H1 (cell line): Measurements from ENCODE around the gene RASD1. TPM values are rescaled to one million over a fixed set of nuclear protein-coding genes. Genes with fewer than 3 reads are reported as not detected.

Experiments used
- CTCF ChIA-PET: fragments of 300-600 bp; sonication (Branson Sonifier 250); formaldehyde crosslinking; loops from one replicate; lab custom pipeline; 2021; ENCODE audit not compliant: partially characterized antibody; lab: Charles Lee
- POLR2A ChIA-PET: fragments of 300-600 bp; sonication (Branson Sonifier 250); formaldehyde crosslinking; loops from one replicate; lab custom pipeline; 2021; ENCODE audit warnings: inconsistent platforms; ENCODE audit not compliant: partially characterized antibody; lab: Charles Lee
- DNase-seq, 2 experiments: peaks; one replicate each; pipeline versions ENCODE4 v3.0.0 to v3.0.0-alpha.2; 2010 to 2022; ENCODE audit warnings: low spot score in 2 of 2, low read depth in 1 of 2, mixed read lengths in 1 of 2
- FAIRE-seq: peaks from 2 replicates; lab custom pipeline; 2011; peaks lifted over from hg19 to GRCh38; lab: Jason Lieb, UNC
- H2AFZ ChIP-seq: 2 replicates; pipeline ENCODE4 v1.8.1; 2012; ENCODE audit warnings: low read length, inconsistent platforms
- H2AK5ac ChIP-seq: 2 replicates; pipeline ENCODE4 v1.6.1; 2013; ENCODE audit warnings: low read depth, low read length
- H2BK120ac ChIP-seq: replicated peaks from 2 replicates; pipeline ENCODE3; 2013; ENCODE audit warnings: low read depth, low read length, inconsistent platforms
- H2BK12ac ChIP-seq: 2 replicates; pipeline ENCODE4 v1.6.1; 2013; ENCODE audit warnings: low read depth, low read length
- H2BK15ac ChIP-seq: 2 replicates; pipeline ENCODE4 v1.6.1; 2013; ENCODE audit warnings: low read length
- H2BK20ac ChIP-seq: 2 replicates; pipeline ENCODE4 v1.6.1; 2013; ENCODE audit warnings: low read length
- H2BK5ac ChIP-seq: 2 replicates; pipeline ENCODE4 v1.6.1; 2013; ENCODE audit warnings: low read depth, low read length
- H3K14ac ChIP-seq: 2 replicates; pipeline ENCODE4 v1.6.1; 2013; ENCODE audit warnings: inconsistent platforms; ENCODE audit not compliant: insufficient read length
- H3K18ac ChIP-seq: 2 replicates; pipeline ENCODE4 v1.6.1; 2013; ENCODE audit warnings: low read length; ENCODE audit errors: extremely low read depth
- H3K23ac ChIP-seq: 2 replicates; pipeline ENCODE4 v1.6.1; 2013; ENCODE audit warnings: inconsistent platforms; ENCODE audit not compliant: insufficient read length
- H3K23me2 ChIP-seq: 2 replicates; pipeline ENCODE4 v1.6.1; 2013; ENCODE audit warnings: low read depth, low read length
- H3K27ac ChIP-seq: 2 replicates; pipeline ENCODE4 v1.6.1; 2011; ENCODE audit warnings: low read depth, low read length, inconsistent platforms
- H3K27me3 ChIP-seq, 4 experiments: replicated peaks in 1 of 4; 1 replicate in 1 of 4; 2 replicates in 3 of 4; pipeline versions ENCODE4 v1.6.1 to v1.8.1; 2011 to 2013; ENCODE audit warnings: low read length in 3 of 4, mild to moderate bottlenecking in 3 of 4, inconsistent platforms in 2 of 4, mixed read lengths in 2 of 4, moderate library complexity in 1 of 4; ENCODE audit not compliant: control insufficient read depth in 3 of 4, insufficient read depth in 3 of 4; ENCODE audit errors: extremely low read depth in 1 of 4
- H3K36me3 ChIP-seq, 4 experiments: 2 replicates each; pipeline versions ENCODE4 v1.6.1 to v1.8.1; 2011 to 2013; ENCODE audit warnings: mild to moderate bottlenecking in 4 of 4, low read length in 3 of 4, moderate library complexity in 2 of 4, control low read depth in 1 of 4, inconsistent platforms in 1 of 4; ENCODE audit not compliant: insufficient read depth in 4 of 4, control insufficient read depth in 2 of 4
- H3K4ac ChIP-seq: replicated peaks from 2 replicates; pipeline ENCODE3; 2013; ENCODE audit warnings: low read length, low read depth, mixed read lengths, inconsistent platforms; ENCODE audit not compliant: insufficient read length
- H3K4me1 ChIP-seq, 4 experiments: replicated peaks in 1 of 4; 1 replicate in 1 of 4; 2 replicates in 3 of 4; pipeline versions ENCODE4 v1.6.1 to v1.8.1; 2011 to 2013; ENCODE audit warnings: low read length in 3 of 4, inconsistent platforms in 2 of 4, mixed read lengths in 1 of 4; ENCODE audit not compliant: insufficient read depth in 4 of 4, control insufficient read depth in 3 of 4
- H3K4me2 ChIP-seq, 2 experiments: 2 replicates each; pipeline versions ENCODE4 v1.6.1 to v1.8.1; 2011 to 2013; ENCODE audit warnings: low read depth in 2 of 2, low read length in 2 of 2, control low read depth in 1 of 2, inconsistent platforms in 1 of 2, mild to moderate bottlenecking in 1 of 2; ENCODE audit not compliant: insufficient read depth in 1 of 2
- H3K4me3 ChIP-seq, 4 experiments: fragments of 200-600, 300-600 bp in 1 of 4; sonication (generic), shearing (Covaris generic), sonication (Bioruptor Twin) in 1 of 4; 2 replicates each; pipeline versions ENCODE4 v1.5.1 to v1.8.1; 2011 to 2016; ENCODE audit warnings: low read length in 4 of 4, low read depth in 3 of 4, control low read depth in 2 of 4, inconsistent platforms in 2 of 4, mild to moderate bottlenecking in 2 of 4, mixed read lengths in 1 of 4, moderate library complexity in 1 of 4; ENCODE audit not compliant: insufficient read depth in 2 of 4; ENCODE audit errors: extremely low read depth in 1 of 4
- H3K56ac ChIP-seq: replicated peaks from 2 replicates; pipeline ENCODE3; 2013; ENCODE audit warnings: low read depth, mild to moderate bottlenecking, mixed read lengths, low read length, inconsistent platforms; ENCODE audit not compliant: insufficient read length
- H3K79me1 ChIP-seq: 2 replicates; pipeline ENCODE4 v1.6.1; 2013; ENCODE audit warnings: low read depth, low read length, control low read depth
- H3K79me2 ChIP-seq, 2 experiments: 2 replicates each; pipeline versions ENCODE4 v1.6.1 to v1.8.1; 2012 to 2013; ENCODE audit warnings: low read length in 2 of 2, mild to moderate bottlenecking in 2 of 2, inconsistent platforms in 1 of 2; ENCODE audit not compliant: insufficient read depth in 2 of 2, control insufficient read depth in 1 of 2
- H3K9ac ChIP-seq, 4 experiments: replicated peaks in 1 of 4; 1 replicate in 1 of 4; 2 replicates in 3 of 4; pipeline versions ENCODE4 v1.6.1 to v1.8.1; 2011 to 2013; ENCODE audit warnings: low read depth in 3 of 4, low read length in 3 of 4, control low read depth in 2 of 4, mild to moderate bottlenecking in 2 of 4, moderate library complexity in 2 of 4, inconsistent platforms in 1 of 4; ENCODE audit errors: extremely low read depth in 1 of 4
- H3K9me3 ChIP-seq, 2 experiments: 2 replicates each; pipeline versions ENCODE4 v1.6.1 to v1.8.1; 2012 to 2013; ENCODE audit warnings: mild to moderate bottlenecking in 2 of 2, moderate library complexity in 2 of 2, control low read depth in 1 of 2, inconsistent platforms in 1 of 2, low read depth in 1 of 2, low read length in 1 of 2, mixed read lengths in 1 of 2; ENCODE audit not compliant: insufficient read depth in 2 of 2
- H4K20me1 ChIP-seq, 2 experiments: replicated peaks in 1 of 2; 2 replicates each; pipeline versions ENCODE3 to v1.8.1; 2011 to 2013; ENCODE audit warnings: inconsistent platforms in 2 of 2, low read length in 2 of 2, mild to moderate bottlenecking in 1 of 2; ENCODE audit not compliant: insufficient read depth in 2 of 2, control insufficient read depth in 1 of 2
- H4K5ac ChIP-seq: 2 replicates; pipeline ENCODE4 v1.6.1; 2013; ENCODE audit warnings: low read length, low read depth, mixed read lengths, inconsistent platforms; ENCODE audit not compliant: insufficient read length
- H4K8ac ChIP-seq: 2 replicates; pipeline ENCODE4 v1.8.0; 2013; ENCODE audit warnings: mild to moderate bottlenecking, moderate library complexity, low read length, inconsistent platforms; ENCODE audit not compliant: insufficient read depth; ENCODE audit errors: extremely low read depth
- H4K91ac ChIP-seq: replicated peaks from 2 replicates; pipeline ENCODE3; 2013; ENCODE audit warnings: low read length, mixed read lengths, inconsistent platforms; ENCODE audit not compliant: insufficient read length
- CEBPB ChIP-seq: IDR thresholded peaks from 2 replicates; pipeline ENCODE4 v1.6.1; 2012; ENCODE audit warnings: low read depth, low read length
- JUND ChIP-seq: IDR thresholded peaks from 2 replicates; pipeline ENCODE4 v1.6.1; 2011; ENCODE audit warnings: mild to moderate bottlenecking, improper control_type of control experiment, low read length
- SIRT6 ChIP-seq: IDR thresholded peaks from one replicate; pipeline ENCODE4 v1.7.1; 2012; ENCODE audit warnings: low read length, inconsistent platforms
- SP1 ChIP-seq: IDR thresholded peaks from 2 replicates; pipeline ENCODE4 v1.6.1; 2011; ENCODE audit warnings: low read depth, low read length
- SP4 ChIP-seq: IDR thresholded peaks from 2 replicates; pipeline ENCODE4 v1.6.1; 2012; ENCODE audit warnings: low read length, inconsistent platforms
- TBP ChIP-seq: IDR thresholded peaks from 2 replicates; pipeline ENCODE4 v1.6.1; 2011; ENCODE audit warnings: low read depth, low read length, improper control_type of control experiment
- WGBS, 2 experiments: shearing (Covaris generic) in 1 of 2; methylation state at CpG; one replicate each; pipeline versions ENCODE4 v1.1.6 to v1.1.7; 2013 to 2015; ENCODE audit warnings: low lambda C conversion rate in 2 of 2, mixed read lengths in 2 of 2, inconsistent platforms in 1 of 2, low coverage in 1 of 2, missing lambda C conversion rate in 1 of 2; ENCODE audit not compliant: insufficient replicate concordance in 2 of 2, insufficient coverage in 1 of 2, insufficient read length in 1 of 2; ENCODE audit errors: extremely low coverage in 1 of 2, missing lambda C conversion rate in 1 of 2; 5-methylcytosine and 5-hydroxymethylcytosine counted together
- polyA plus RNA-seq, 7 experiments: library from polyadenylated mRNA; depleted of rRNA in 3 of 7; stranded (reverse) in 5 of 7; unstranded in 2 of 7; fragments of >200 nt in 5 of 7; fragments of 200-250 nt in 2 of 7; gene quantifications; 1 replicate in 5 of 7; 2 replicates in 1 of 7; 4 replicates in 1 of 7; pipeline versions ENCODE4 v1.2.1 to v1.2.3, GENCODE V29; 2011 to 2013; ENCODE audit warnings: missing spikeins in 2 of 7, mixed read lengths in 2 of 7
- total RNA-seq: library from RNA; stranded (reverse); fragmentation: NEBNext Ultra II Directional; extraction: Animal tissue kit (Norgen Biotek cat#: 25700); gene quantifications from 2 replicates; pipeline ENCODE4 v1.2.1, GENCODE V29; 2021

RASD1 gene
- total and polyA plus RNA-seq, 2 of the 8 experiments (the other 6 are each of a cell fraction or from before 2014, with no cell fraction given) = 2.3 to 2.6 TPM

- CTCF ChIA-PET = interaction anchor here (0.7 to 5.1 kb wide), 9 partner anchors 8 to 150 kb away, joined by 3 to 40 read pairs (median 10); partner anchors contain the start of gene RASD1
- TF ChIP-seq TBP (no peak), CEBPB (no peak), SP4 (no peak), SP1 (no peak), SIRT6 (no peak), JUND (no peak)
- TF ChIP-seq, all 59 proteins: peak for 0
- Histone ChIP-seq H3K4me3 (no peak overlapping the region), H3K23ac (no peak overlapping the region), H4K5ac (no peak overlapping the region), H3K4me2 (no peak overlapping the region), H2AK5ac (no peak overlapping the region), H3K79me2 (no peaks in the 10 kb centered on the region), H2BK120ac (no peak overlapping the region), H3K9me3 (no peaks in the 10 kb centered on the region), H3K9ac (no peak overlapping the region), H3K79me1 (no peaks in the 10 kb centered on the region), H4K8ac (no peak overlapping the region), H3K27ac (no peak overlapping the region), H3K36me3 (no peaks in the 10 kb centered on the region), H3K14ac (no peak overlapping the region), H3K23me2 (no peaks in the 10 kb centered on the region), H4K20me1 (peaks cover 0 to 2% of the 10 kb centered on the region in 2 experiments), H2BK5ac (no peak overlapping the region), H2BK20ac (no peak overlapping the region), H3K18ac (no peak overlapping the region; the same call in 1 of the 2 replicates), H3K27me3 (no peaks in the 10 kb centered on the region; a peak in 1 of 7 replicates), H3K4me1 (peaks cover 0 to 2% (median 0%) of the 10 kb centered on the region in 4 experiments; a peak in 1 of 7 replicates), H4K91ac (no peak overlapping the region), H2BK12ac (0 out of 2 replicates have a peak overlapping the region, but pooled peaks have one; percentile 14), H3K56ac (no peak overlapping the region), H2BK15ac (no peak overlapping the region), H2AFZ (no peak overlapping the region), H3K4ac (no peak overlapping the region)
- POLR2A ChIA-PET = interaction anchor here (1.4 to 2.2 kb wide), 2 partner anchors 9 to 67 kb away, joined by 4 to 6 read pairs; partner anchors contain the start of gene RASD1
- 78% methylated on average over 5 of the region's 5 CpGs; no CpG with 5 or more reads in 1 of the 2 experiments for WGBS, 2 experiments
- DNase-seq (no peak), FAIRE-seq (no peak)
Observed at GRCh38 chr17:17505151-17505550, 9.0 kb upstream of the RASD1 start.
